GM21360 (cell line): ENCODE measurements around the gene TOX2.

Experiments
- ATAC-seq: cut with Tn5 transposase; IDR thresholded peaks from one replicate; pipeline ENCODE4 v1.9.1; 2021; ENCODE audit warnings: mild to moderate bottlenecking, moderate library complexity; ENCODE audit not compliant: unreplicated experiment

Gene TOX2

DNA sequence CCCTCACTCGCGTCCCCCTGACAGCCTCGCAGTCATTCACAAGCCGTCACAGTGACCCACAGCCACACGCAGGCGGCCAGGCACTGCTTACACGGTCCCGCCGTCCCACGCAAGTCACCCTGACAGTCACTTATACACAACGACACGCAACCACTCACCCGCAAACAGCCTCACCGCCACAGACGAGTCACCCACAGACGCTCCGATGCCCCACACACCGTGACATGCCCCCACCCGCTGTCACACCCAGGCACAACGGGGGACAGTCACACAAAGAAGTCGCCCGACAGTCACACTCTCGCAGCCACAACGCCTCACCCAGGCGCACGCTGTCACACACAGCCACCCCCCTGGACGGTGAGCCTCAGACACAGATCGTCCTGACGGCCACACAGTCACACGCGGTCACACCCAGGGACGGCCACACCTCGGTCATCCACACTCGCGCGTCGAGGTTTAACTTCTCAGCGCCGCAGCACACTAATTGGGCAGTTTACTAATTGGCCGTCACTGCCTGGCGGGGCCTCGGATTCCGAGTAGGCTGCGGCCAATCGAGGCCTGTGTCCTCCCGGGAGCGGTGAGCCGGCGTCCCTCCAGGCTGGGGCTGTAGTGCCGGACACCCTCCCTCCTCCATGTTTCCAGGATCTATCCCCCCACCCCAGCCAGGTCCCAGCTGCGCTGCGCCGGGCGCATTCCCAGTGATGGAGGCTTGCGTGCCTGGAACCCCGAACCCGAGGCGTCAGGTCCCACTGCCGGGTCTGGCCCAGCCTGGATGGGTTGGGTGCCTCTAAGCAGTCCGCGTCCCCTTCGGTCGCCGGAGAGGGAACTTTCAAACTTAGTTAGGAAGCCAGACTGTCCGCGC is 790 bp downstream of the TOX2 start:
- ATAC-seq, result no peak

DNA sequence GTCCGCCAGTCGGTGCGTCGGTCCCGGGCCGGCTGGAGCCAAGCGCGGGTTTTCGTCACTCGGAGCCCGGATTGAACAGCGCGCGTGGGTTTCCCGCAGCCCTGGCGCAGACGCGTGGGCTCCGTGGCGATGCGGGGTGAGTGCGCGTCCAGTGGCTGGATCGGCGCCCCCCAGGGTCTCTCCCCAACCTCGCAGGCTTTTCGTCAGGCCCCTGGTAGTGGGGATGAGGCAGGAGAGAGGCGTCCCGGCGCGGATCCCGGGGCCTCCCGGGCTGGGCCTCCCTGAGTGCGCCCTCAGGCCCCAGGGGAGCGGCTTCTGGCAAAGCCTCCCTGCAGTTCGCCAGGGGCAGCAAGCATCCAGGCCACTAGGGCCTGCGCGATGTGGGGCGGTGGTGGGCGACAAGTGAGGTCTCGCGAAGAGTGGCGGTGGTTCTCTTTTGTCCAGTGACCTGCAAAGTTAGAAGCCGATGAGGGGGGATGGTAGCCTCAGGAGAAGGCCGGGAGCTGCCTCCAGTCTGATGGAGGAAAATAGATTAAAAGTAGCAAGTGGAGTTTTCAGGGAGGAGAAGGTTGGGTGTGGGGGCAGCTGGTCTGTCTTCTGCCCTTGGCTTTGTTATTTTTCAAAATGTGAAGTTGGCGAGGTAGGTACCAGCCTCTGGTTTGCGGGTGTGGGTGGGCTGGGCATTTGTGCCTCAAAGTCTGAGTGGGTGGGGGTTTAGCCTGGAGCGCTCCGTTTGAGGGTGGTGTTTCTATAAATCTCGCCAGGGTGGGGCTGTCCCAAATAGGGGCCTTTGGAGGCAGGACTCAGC is 1.6 kb downstream of the TOX2 start:
- ATAC-seq, result no peak

- ATAC-seq, result no peak
Observed at GRCh38 chr20:43916881-43917371, 2.3 kb downstream of the TOX2 start.

GRCh38 chr20:43917380-43917779 is 2.7 kb downstream of the TOX2 start:
- ATAC-seq, result no peak

DNA sequence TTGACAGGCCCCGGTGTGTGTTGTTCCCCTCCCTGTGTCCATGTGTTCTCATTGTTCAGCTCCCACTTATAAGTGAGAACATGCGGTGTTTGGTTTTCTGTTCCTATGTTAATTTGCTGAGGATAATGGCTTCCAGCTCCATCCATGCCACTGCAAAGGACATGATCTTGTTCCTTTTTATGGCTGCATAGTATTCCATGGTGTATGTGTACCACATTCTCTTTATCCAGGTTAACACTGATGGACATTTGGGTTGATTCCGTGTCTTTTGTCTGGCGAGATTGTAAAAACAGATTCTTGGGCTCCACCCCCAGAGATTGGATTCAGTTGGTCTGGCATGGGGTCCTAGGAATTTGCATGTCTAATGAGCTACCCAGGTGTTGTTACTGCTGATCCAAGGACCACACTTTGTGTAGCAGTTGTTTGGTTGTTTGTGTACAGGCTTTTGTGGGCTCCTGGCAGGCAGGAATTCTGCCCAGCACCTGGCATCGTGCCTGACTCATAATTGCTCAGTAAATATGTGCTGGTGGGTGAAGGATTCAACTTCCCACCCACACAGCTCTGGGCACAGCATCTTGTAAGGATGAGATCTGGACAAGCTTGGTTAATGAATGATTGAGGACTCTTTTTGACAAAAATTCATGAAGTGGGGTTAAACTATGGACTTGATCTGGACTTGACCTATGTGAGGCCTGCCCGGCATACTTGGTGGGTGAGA is 5.2 kb downstream of the TOX2 start:
- no peak for ATAC-seq

GRCh38 chr20:43920797-43921196 is 6.1 kb downstream of the TOX2 start:
- no peak for ATAC-seq

DNA sequence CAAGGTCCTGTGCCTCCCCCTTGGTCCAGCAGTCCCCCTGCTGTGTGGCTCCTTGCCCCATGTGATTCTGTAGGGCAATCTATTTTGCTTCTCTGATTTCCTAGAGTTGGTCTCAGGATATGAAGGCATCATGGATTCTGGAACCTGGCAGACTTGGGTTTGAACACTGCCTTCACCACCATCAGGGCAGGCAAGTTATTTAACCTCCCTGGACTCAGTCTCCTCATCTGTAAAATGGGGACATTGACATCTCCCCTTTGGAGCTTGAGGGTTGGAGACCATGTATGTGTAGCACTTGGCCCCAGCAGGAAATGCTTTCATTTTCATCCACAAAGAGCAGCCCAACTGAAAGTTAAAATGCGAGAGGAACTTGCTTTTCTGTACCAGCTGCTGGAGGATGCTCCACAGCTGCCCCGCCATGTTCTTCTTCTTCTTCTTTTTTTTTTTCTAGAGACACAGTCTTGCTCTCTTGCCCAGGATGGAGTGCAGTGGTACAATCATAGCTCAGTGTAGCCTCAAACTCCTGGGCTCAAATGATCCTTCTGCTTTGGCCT is 6.7 kb downstream of the TOX2 start:
- ATAC-seq, result no peak

DNA sequence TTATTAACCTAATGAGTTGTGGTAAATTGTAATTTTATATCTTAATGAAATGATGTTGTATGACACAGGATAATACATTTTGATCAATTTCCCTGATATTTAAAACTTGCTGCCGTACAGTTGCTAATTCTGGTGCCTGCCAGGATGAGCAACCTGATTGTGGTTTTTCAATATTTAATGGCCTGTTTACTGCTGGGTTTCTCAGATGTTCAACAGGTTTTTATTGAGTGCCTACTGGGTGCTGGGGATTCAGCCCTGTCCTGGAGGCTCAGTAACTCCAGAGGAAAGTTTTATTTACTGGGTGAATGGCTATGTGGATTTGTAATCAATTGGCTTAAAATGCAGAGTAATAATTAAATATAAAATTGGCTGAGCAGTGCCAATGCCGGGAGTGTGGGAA is 8.0 kb downstream of the TOX2 start:
- no peak for ATAC-seq

GRCh38 chr20:43923322-43923721 is 8.7 kb downstream of the TOX2 start:
- ATAC-seq, result no peak

DNA sequence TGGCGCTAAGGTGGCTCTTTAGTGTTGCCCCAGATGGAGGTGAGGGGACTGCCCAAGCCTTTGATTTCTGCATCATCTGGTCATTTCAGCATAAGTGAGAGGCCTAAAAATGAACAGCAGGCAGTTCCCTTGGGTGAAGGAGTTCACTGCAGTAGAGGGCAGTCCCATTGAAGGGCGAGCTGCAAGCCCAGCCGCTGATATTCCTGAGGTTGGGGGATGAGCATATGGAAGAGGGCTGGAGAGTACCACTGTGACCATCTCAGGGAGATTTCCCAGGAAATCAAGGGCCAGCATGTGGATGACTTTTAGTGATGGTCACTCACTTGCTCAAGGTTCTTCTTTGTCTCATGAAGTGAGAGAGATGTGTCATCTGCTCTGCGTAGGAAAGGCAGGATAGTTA is 9.3 kb downstream of the TOX2 start:
- no peak for ATAC-seq

DNA sequence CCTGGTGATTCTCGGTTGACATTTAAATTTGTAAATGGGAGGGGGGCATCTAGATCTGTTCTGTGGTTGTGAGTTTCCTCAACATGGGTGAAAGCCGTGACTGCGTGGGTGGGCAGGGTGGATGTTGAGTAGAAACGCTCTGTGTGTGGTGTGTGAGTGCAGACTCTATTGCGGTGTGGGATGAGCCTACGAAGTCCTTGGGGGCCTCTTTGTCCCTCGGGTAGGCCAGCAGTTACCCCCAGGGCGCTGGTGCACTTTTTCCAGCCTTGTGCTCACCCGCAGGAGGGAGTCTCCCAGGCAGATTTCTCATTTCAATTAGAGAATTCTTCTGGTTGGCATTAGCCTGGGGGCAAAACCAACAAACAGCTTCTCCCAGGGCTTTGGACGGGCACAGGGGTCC is 10.6 kb downstream of the TOX2 start:
- no peak for ATAC-seq

DNA sequence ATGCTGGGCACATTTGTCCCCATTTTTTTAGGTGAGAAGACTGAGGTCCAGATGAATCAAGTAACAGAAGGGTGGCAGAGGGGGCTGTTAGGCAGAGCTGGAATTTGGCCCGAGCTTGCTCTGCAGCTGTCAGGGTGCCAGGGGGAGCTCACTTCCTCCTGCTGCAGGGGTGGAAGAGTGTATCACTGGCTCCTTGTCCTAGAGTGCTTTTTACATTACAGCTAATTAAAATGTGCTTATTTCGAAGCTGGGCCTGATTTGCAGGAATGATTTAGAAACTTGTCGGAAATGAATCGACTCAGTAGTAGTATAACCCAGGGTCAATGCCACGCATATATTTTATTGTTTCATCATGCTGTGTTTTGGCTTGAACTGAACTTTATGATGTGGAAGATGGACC is 11.1 kb downstream of the TOX2 start:
- ATAC-seq, result no peak

- no peak for ATAC-seq
Observed at GRCh38 chr20:43926287-43927050, 11.8 kb downstream of the TOX2 start.

DNA sequence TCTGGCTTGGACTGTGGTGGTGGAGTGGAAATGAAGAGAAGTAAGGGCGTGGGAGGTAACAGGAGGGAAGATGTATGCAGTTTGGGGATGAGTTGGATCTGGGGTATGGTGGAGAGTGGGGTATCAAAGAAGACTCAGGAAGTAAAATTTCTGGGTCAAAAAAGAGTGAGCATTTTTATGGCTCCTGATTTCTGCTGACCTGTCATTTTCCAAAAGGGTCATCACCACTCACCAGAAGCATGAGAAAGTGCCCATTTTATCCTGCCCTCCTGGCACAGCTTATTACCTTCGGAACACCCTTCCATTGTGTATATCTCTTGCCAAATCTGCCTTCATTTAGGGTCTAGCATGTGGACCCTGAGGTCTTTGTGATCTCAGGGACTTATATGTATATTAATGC is 17.3 kb downstream of the TOX2 start:
- no peak for ATAC-seq

DNA sequence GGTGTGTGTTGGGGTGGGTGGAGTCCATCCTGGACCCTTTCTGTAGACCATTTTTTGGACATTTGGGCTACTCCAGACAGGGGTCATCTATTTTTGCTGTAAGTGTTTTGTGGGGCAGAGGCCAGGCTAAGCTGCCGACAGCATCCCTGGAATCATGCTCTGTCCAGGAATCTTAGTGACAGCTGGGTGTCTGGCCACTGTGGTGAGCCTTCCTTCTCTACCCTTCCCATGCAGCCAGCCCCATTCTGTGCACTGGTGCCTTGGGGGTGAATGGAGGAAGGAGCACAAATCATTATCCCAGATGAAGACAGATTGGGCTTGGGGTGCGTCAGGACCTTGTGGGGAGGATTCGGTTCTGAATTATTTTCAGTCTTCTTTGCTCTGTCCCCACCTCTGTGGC is 20.2 kb downstream of the TOX2 start:
- ATAC-seq, result no peak

GRCh38 chr20:43936104-43936770 is 21.6 kb downstream of the TOX2 start:
- ATAC-seq, result no peak

DNA sequence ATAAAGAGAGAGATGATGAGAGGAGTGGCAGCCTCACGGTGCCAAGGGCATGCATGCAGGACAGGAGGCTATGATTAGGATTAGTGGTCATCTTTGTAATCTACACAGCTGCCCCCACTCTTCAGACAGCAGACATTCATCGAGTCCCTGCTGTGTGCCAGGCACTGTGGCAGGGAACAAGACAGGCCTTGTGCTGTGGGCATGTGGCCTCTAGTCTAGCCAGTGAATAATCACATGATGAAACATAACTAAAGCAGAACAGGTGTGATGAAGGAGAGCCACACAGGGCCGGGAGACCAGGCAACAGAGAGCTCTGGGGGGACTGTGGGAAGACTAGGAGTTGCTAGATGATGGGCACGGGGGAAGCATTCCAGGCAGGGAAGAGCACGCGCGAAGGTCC is 22.2 kb downstream of the TOX2 start:
- no peak for ATAC-seq

DNA sequence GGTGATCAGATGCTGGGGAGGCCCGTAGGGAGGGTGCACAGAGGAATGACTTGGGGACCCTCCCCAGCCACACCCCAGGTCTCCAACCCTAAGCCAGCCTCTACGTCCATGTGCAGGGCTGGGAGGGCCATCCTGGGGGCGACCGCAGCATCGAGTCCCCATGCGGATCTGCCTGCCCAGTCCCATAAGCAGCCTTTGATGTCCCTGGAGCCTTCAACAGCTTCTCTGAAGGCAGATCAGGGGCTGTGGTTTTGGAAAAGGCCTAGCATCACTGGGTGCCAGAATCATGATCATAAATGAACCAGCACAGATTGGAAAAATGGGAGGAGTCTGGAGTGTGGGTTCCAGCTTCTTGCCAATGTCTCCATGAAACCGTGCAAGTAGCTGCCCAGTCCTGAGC is 22.9 kb downstream of the TOX2 start:
- no peak for ATAC-seq

GRCh38 chr20:43938017-43938655 is 23.5 kb downstream of the TOX2 start:
- ATAC-seq, result no peak
